Activated CD4-positive, alpha-beta memory T cell treated with anti-CD3 and anti-CD28 coated beads, Interleukin-2, amount 10 ng/mL, durations not matched to agents 7 days and 5 days (primary cell): Measurements from ENCODE around the gene PLEKHG2. TPM values are rescaled to one million over a fixed set of nuclear protein-coding genes. Genes with fewer than 3 reads are reported as not detected.
A peak's percentile ranks its signal among the peaks of the same experiment; 100 is the strongest.

Experiments
- CTCF ChIA-PET: fragments of 350-600 bp; sonication (Branson Sonifier 250); formaldehyde crosslinking; loops from one replicate; lab custom pipeline; 2021; ENCODE audit warnings: antibody characterized with exemption, inconsistent platforms; lab: Charles Lee
- POLR2A ChIA-PET: fragments of 350-600 bp; sonication (Branson Sonifier 250); formaldehyde crosslinking; loops from one replicate; lab custom pipeline; 2021; ENCODE audit warnings: antibody characterized with exemption; lab: Charles Lee
- DNase-seq: peaks from one replicate; pipeline ENCODE4 v3.0.0-alpha.2; 2020
- H3K27ac Mint-ChIP-seq: one replicate; pipeline ENCODE4 v1.8.0; 2021; ENCODE audit warnings: mild to moderate bottlenecking, mixed read lengths
- H3K27me3 Mint-ChIP-seq: one replicate; pipeline ENCODE4 v1.8.0; 2021; ENCODE audit warnings: mixed read lengths
- H3K36me3 Mint-ChIP-seq: one replicate; pipeline ENCODE4 v1.8.0; 2021; ENCODE audit warnings: low read depth, mixed read lengths
- H3K4me1 Mint-ChIP-seq: one replicate; pipeline ENCODE4 v1.8.0; 2021; ENCODE audit warnings: mixed read lengths
- H3K4me3 Mint-ChIP-seq: one replicate; pipeline ENCODE4 v1.8.0; 2021; ENCODE audit warnings: mild to moderate bottlenecking, mixed read lengths
- H3K9me3 Mint-ChIP-seq: one replicate; pipeline ENCODE4 v1.8.0; 2021; ENCODE audit warnings: mixed read lengths
- total RNA-seq, 2 experiments: library from RNA; stranded (reverse); gene quantifications; one replicate each; pipeline ENCODE4 v1.2.3, GENCODE V29; 2021

Gene PLEKHG2
- total RNA-seq, 2 experiments from 2014 or later, result 82.4 to 93.0 TPM

GRCh38 chr19:39379865-39380396, 32.5 kb upstream of the PLEKHG2 start:
- no peaks in the 10 kb centered on the region for H3K4me1 Mint-ChIP-seq
- H3K27me3 Mint-ChIP-seq, result no peaks in the 10 kb centered on the region
- no peak overlapping the region for H3K27ac Mint-ChIP-seq
- POLR2A ChIA-PET, result no interaction called here
- peaks cover 54% of the 10 kb centered on the region for H3K36me3 Mint-ChIP-seq
- no peak for DNase-seq
- H3K9me3 Mint-ChIP-seq, result no peaks in the 10 kb centered on the region
- CTCF ChIA-PET, result no interaction called here
- H3K4me3 Mint-ChIP-seq, result no peak overlapping the region

DNA sequence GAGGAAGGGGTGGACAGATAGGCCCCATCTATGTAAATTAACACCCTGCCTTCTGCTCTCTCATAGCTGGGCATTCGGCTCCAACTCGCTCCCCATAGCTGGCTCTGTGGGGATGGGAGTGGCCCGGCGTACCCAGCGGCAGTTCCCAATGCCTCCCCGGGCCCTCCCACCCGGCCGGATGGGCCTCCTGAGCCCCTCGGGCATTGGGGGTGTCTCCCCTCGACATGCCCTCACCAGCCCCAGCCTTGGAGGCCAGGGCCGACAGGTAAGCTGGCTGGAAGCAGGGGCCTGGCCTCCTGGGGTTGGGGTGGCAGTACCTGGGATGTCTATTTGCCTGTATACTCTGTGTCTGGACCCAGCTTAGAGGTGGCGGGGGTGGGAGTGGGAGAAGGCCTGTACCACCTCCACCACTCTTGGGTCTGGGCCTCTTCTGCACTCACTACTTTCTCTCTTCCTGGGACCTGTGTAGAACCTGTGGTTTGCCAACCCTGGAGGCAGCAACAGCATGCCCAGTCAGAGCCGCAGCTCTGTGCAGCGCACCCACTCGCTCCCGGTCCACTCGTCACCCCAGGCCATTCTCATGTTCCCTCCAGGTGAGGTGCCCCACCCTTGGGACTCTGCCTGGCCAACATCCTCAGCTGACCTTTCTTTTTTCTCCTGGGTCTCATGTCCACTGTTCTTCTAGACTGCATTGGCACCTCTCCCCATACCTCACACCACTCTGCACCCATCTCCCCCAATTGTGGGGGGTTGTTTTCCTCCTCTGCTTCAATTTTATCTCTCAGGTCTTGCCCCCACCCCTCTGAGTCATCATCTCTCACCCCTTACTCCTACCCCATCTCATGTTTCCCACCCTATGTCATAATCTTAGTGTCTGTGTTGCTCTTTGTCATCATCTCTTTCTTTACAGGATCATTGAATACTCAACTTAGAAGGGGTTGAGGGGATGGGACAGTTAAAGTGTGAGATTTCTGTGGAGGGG, 31.7 kb upstream of the PLEKHG2 start:
- Mint-ChIP-seq H3K27ac (no peak overlapping the region), H3K9me3 (no peaks in the 10 kb centered on the region), H3K4me1 (no peaks in the 10 kb centered on the region), H3K27me3 (no peaks in the 10 kb centered on the region), H3K4me3 (no peak overlapping the region), H3K36me3 (peaks cover 55% of the 10 kb centered on the region)
- DNase-seq, result no peak
- ChIA-PET CTCF (no interaction called here), POLR2A (interaction anchor here (1.4 kb wide), 1 partner anchor 31 kb away, joined by 3 read pairs; the partner anchor contains the start of gene PLEKHG2)

GRCh38 chr19:39381910-39382611, 30.4 kb upstream of the PLEKHG2 start:
- peaks cover 1% of the 10 kb centered on the region for H3K4me1 Mint-ChIP-seq
- H3K9me3 Mint-ChIP-seq, result no peaks in the 10 kb centered on the region
- no peaks in the 10 kb centered on the region for H3K27me3 Mint-ChIP-seq
- H3K4me3 Mint-ChIP-seq, result no peak overlapping the region
- DNase-seq, result no peak
- H3K27ac Mint-ChIP-seq, result no peak overlapping the region
- peaks cover 59% of the 10 kb centered on the region for H3K36me3 Mint-ChIP-seq
- CTCF ChIA-PET, result no interaction called here
- POLR2A ChIA-PET, result interaction anchor here (1.2 to 1.4 kb wide), 2 partner anchors 10 to 30 kb away, joined by 3 read pairs; partner anchors contain the start of gene PLEKHG2

DNA sequence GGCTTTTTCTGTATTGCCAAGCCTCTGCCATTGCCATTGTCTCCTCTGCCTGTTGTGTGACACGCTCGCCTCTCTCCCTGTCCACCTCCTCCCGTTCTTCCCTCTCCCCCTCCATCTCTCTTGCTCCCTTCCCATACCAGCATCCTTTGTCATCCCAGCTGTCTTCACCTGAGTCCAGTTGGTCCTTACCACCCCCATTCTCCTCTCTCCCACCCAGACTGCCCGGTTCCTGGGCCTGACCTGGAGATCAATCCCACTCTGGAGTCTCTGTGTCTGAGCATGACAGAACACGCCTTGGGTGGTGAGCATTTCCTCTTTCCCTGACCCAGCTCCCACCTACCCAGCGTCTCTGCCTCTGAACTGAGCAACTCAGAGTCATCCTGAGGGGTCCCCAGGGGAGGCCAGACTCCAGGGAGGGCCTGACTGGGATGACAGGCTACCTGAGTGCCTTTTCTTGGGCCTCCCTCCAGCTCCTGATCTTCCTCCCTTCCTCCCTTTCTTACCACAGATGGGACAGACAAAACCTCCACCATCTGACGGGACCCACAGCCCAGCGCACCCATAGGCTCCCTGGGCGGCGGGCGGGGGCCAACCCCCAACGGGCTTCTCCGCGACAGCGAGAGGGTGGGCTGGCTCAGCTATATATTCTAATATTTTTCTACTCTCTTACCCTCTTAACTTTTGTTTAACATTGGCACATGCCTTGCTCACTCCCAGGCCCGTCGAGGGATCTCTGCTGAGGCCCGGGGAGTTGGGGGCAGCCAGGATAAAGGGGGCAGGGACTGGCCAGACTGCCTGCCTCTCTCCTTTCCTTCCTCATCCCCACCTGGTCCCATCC, 29.3 kb upstream of the PLEKHG2 start:
- POLR2A ChIA-PET, result interaction anchor here (1.2 kb wide), 1 partner anchor 9 kb away, joined by 3 read pairs; no protein-coding TSS in a partner anchor
- Mint-ChIP-seq H3K4me3 (no peak overlapping the region), H3K27ac (no peak overlapping the region)

GRCh38 chr19:39384839-39385568, 27.5 kb upstream of the PLEKHG2 start:
- no peaks in the 10 kb centered on the region for H3K9me3 Mint-ChIP-seq
- no peak for DNase-seq
- H3K4me3 Mint-ChIP-seq, result no peak overlapping the region
- CTCF ChIA-PET, result no interaction called here
- peak overlapping the region; percentile 34 for H3K27ac Mint-ChIP-seq
- peaks cover 56% of the 10 kb centered on the region for H3K36me3 Mint-ChIP-seq
- POLR2A ChIA-PET, result no interaction called here
- H3K4me1 Mint-ChIP-seq, result peaks cover 16% of the 10 kb centered on the region
- no peaks in the 10 kb centered on the region for H3K27me3 Mint-ChIP-seq

More for the DNA sequence above, 29.3 kb upstream of the PLEKHG2 start:
- CTCF ChIA-PET, result no interaction called here
- peaks cover 2% of the 10 kb centered on the region for H3K4me1 Mint-ChIP-seq
- no peaks in the 10 kb centered on the region for H3K27me3 Mint-ChIP-seq
- H3K9me3 Mint-ChIP-seq, result no peaks in the 10 kb centered on the region
- peaks cover 52% of the 10 kb centered on the region for H3K36me3 Mint-ChIP-seq
- DNase-seq, result no peak

DNA sequence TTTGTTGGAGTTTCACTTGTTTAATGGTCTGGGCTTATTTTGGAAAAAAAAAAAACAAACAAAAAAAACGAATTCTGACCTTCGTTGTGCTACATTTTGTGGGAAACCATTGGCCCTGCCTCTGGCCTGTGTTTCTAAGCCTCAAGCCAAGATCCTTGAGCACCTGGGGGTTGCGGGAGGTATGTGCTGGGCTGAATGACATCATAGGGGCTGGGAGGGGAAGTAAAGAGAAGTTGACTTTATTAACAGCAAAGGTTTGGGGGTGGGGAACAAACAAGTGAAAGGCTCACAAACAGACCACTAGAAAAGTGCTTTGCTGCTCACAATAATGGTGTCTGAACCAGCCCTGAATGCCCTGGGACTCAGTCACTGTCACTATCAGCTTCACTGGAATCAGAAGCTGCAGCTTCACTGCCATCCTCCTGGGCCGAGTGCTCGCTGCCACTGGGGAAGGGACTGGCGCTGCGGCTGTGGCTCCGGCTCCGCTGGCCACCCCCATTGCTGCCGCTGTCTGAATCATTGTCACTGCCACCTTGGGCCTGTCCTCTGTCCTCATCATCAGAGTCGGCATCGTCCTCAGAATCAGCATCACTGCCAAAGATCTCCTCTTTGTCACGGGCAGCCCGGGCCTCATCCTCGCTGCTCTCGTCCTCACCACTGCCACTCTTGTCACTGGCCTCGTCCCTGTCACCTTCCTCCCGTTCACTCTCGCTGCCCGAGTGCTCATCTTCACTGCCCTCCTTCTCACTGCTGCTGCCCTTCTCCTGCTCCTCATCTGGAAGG, 26.6 kb upstream of the PLEKHG2 start:
- no peaks in the 10 kb centered on the region for H3K27me3 Mint-ChIP-seq
- no peaks in the 10 kb centered on the region for H3K9me3 Mint-ChIP-seq
- H3K4me3 Mint-ChIP-seq, result no peak overlapping the region
- peaks cover 55% of the 10 kb centered on the region for H3K36me3 Mint-ChIP-seq
- CTCF ChIA-PET, result no interaction called here
- peak overlapping the region; percentile 61 for H3K27ac Mint-ChIP-seq
- POLR2A ChIA-PET, result no interaction called here
- H3K4me1 Mint-ChIP-seq, result peaks cover 21% of the 10 kb centered on the region
- no peak for DNase-seq

DNA sequence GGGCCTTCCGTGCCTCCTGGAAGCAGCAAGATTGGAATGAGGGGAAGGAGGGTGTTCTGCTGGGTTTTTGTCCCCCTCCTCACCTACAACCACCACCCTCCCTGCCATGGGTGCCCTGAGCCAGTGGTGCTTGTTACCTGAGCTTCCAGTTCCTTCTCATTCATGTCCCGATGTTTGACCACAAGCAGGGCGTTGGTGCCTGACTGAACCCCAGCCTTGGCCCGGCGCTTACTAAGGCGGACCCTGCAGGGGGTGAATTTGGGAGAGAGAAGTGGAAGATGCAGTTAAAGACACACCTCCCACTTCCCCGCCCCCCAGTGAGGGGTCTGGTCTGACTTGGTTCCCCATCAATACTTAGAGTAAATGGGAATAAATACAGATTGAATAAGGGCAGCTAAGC, 25.9 kb upstream of the PLEKHG2 start:
- CTCF ChIA-PET, result no interaction called here
- peaks cover 27% of the 10 kb centered on the region for H3K4me1 Mint-ChIP-seq
- POLR2A ChIA-PET, result no interaction called here
- H3K4me3 Mint-ChIP-seq, result no peak overlapping the region
- no peaks in the 10 kb centered on the region for H3K27me3 Mint-ChIP-seq
- peaks cover 52% of the 10 kb centered on the region for H3K36me3 Mint-ChIP-seq
- H3K9me3 Mint-ChIP-seq, result no peaks in the 10 kb centered on the region
- H3K27ac Mint-ChIP-seq, result no peak overlapping the region
- no peak for DNase-seq

GRCh38 chr19:39388657-39389056, 23.8 kb upstream of the PLEKHG2 start:
- ChIA-PET CTCF (no interaction called here), POLR2A (interaction anchor here (1.0 to 3.4 kb wide), 3 partner anchors 9 to 54 kb away, joined by 3 to 27 read pairs (median 3); partner anchors contain the start of gene GMFG)
- H3K4me3 Mint-ChIP-seq, result no peak overlapping the region
- H3K9me3 Mint-ChIP-seq, result no peaks in the 10 kb centered on the region
- peaks cover 39% of the 10 kb centered on the region for H3K4me1 Mint-ChIP-seq
- H3K27me3 Mint-ChIP-seq, result no peaks in the 10 kb centered on the region
- H3K36me3 Mint-ChIP-seq, result peaks cover 46% of the 10 kb centered on the region
- peak overlapping the region; percentile 41 for H3K27ac Mint-ChIP-seq
- DNase-seq, result no peak

DNA sequence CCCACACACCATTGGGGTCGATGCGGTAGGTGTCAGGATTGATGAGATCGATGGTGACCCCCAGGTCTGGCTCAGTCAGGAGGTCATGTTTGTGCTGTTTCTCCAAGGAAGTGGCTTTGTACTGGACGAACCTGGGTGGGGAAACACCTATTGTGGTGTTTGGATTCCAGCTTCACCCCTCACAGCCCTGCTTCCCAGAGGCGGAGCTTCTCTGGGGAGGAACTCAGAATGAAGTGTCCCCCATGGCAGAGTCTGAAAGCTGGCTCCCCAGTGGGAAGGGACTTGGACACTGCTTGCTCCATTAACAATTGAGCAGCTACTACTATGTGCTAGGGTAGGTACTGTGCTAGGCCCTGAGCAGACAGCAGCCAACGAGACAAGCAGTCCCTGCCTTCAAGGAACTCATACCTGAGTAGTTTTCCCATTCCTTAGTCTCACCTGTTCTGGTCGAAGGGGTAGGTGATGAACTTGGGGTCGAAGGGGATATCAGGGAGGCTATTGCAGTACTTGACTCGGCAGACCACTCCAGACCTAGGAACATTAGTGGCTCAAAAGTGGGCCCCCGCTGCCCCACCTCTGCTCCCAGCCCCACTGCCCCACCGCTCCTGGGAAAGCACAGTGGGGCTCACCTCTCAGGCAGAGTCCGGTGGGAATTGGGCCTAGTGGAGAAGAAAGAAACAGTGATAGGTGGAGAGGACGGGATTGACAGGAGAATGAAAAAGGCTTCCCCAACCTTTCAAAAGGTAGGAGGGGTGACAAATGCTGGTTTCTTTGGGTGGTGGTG, 22.6 kb upstream of the PLEKHG2 start:
- ChIA-PET POLR2A (interaction anchor here (1.0 to 3.4 kb wide), 8 partner anchors 8 to 316 kb away, joined by 3 to 60 read pairs (median 29); partner anchors contain the start of genes GMFG, PLEKHG2, RPS16 and ZFP36), CTCF (no interaction called here)
- H3K4me1 Mint-ChIP-seq, result peaks cover 43% of the 10 kb centered on the region
- H3K9me3 Mint-ChIP-seq, result no peaks in the 10 kb centered on the region
- H3K36me3 Mint-ChIP-seq, result peaks cover 48% of the 10 kb centered on the region
- no peak for DNase-seq
- H3K4me3 Mint-ChIP-seq, result peak overlapping the region; percentile 90
- no peaks in the 10 kb centered on the region for H3K27me3 Mint-ChIP-seq
- H3K27ac Mint-ChIP-seq, result peak overlapping the region; percentile 97

DNA sequence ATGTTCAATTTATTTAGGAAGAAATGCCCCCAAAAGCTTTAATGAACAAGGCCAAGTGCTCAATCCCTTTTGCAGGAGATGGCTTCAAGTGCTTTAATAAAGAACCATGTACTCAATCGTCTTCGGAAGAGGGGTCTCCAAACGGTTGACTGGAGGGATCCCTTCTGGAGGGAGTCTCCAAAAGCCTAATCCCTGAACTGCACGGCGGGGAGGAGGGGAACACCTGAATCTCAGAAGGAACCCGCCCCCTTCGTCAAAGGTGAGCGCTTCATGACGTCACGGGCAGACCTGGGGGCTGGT, 22.1 kb upstream of the PLEKHG2 start:
- Mint-ChIP-seq H3K27ac (peak overlapping the region; percentile 97), H3K36me3 (peaks cover 54% of the 10 kb centered on the region), H3K4me3 (peak overlapping the region; percentile 90), H3K27me3 (no peaks in the 10 kb centered on the region), H3K4me1 (peaks cover 49% of the 10 kb centered on the region), H3K9me3 (no peaks in the 10 kb centered on the region)
- POLR2A ChIA-PET, result interaction anchor here (0.9 to 3.4 kb wide), 16 partner anchors 12 to 317 kb away, joined by 3 to 60 read pairs (median 8); partner anchors contain the start of genes EID2, GMFG, PLEKHG2 and RPS16
- DNase-seq, result peak; percentile 79
- CTCF ChIA-PET, result interaction anchor here (0.5 to 3.9 kb wide), 9 partner anchors 11 to 800 kb away, joined by 3 to 34 read pairs (median 5); partner anchors contain the start of genes PLEKHG2, RPS16 and SAMD4B
